ENCODE results near the gene ANXA5.
"Not testable (repeated sequence)": the region's sequence is repeated elsewhere in the genome, so short reads cannot be mapped to it uniquely, and the experiment has no call there.

DNA sequence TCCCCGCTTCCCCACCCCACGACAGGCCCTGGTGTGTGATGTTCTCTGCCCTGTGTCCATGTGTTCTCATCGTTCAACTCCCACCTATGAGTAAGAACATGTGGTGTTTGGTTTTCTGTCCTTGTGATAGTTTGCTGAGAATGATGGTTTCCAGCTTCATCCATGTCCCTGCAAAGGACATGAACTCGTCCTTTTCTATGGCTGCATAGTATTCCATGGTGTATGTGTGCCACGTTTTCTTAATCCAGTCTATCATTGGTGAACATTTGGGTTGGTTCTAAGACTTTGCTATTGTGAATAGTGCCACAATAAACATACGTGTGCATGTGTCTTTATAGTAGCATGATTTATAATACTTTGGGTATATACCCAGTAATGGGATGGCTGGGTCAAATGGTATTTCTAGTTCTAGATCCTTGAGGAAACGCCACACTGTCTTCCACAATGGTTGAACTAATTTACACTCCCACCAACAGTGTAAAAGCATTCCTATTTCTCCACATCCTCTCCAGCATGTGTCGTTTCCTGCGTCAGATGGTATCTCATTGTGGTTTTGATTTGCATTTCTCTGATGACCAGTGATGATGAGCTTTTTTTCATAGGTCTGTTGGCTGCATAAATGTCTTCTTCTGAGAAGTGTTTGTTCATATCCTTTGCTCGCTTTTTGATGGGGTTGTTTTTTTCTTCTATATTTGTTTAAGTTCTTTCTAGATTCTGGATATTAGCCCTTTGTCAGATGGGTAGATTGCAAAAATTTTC, 36.4 kb downstream of the ANXA5 start:
- not testable (repeated sequence) for TF ChIP-seq RAD21 (IDR thresholded peaks at IDR 0.05); TAF1 (conservative IDR thresholded peaks at IDR 0.05); HNF4G (IDR thresholded peaks at IDR 0.05); JUND (IDR thresholded peaks at IDR 0.05); YY1 (IDR thresholded peaks at IDR 0.05)
- TF ChIP-seq, protein P1, sequence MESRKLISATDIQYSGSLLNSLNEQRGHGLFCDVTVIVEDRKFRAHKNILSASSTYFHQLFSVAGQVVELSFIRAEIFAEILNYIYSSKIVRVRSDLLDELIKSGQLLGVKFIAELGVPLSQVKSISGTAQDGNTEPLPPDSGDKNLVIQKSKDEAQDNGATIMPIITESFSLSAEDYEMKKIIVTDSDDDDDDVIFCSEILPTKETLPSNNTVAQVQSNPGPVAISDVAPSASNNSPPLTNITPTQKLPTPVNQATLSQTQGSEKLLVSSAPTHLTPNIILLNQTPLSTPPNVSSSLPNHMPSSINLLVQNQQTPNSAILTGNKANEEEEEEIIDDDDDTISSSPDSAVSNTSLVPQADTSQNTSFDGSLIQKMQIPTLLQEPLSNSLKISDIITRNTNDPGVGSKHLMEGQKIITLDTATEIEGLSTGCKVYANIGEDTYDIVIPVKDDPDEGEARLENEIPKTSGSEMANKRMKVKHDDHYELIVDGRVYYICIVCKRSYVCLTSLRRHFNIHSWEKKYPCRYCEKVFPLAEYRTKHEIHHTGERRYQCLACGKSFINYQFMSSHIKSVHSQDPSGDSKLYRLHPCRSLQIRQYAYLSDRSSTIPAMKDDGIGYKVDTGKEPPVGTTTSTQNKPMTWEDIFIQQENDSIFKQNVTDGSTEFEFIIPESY (IDR thresholded peaks at IDR 0.05), result not testable (repeated sequence)
- TF ChIP-seq, protein P2, sequence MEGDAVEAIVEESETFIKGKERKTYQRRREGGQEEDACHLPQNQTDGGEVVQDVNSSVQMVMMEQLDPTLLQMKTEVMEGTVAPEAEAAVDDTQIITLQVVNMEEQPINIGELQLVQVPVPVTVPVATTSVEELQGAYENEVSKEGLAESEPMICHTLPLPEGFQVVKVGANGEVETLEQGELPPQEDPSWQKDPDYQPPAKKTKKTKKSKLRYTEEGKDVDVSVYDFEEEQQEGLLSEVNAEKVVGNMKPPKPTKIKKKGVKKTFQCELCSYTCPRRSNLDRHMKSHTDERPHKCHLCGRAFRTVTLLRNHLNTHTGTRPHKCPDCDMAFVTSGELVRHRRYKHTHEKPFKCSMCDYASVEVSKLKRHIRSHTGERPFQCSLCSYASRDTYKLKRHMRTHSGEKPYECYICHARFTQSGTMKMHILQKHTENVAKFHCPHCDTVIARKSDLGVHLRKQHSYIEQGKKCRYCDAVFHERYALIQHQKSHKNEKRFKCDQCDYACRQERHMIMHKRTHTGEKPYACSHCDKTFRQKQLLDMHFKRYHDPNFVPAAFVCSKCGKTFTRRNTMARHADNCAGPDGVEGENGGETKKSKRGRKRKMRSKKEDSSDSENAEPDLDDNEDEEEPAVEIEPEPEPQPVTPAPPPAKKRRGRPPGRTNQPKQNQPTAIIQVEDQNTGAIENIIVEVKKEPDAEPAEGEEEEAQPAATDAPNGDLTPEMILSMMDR (IDR thresholded peaks at IDR 0.05; ENCODE audit: low read depth, low read length, missing input control), result not testable (repeated sequence)
